ENCODE measurements around the gene RFX2.

The RFX2 gene

DNA sequence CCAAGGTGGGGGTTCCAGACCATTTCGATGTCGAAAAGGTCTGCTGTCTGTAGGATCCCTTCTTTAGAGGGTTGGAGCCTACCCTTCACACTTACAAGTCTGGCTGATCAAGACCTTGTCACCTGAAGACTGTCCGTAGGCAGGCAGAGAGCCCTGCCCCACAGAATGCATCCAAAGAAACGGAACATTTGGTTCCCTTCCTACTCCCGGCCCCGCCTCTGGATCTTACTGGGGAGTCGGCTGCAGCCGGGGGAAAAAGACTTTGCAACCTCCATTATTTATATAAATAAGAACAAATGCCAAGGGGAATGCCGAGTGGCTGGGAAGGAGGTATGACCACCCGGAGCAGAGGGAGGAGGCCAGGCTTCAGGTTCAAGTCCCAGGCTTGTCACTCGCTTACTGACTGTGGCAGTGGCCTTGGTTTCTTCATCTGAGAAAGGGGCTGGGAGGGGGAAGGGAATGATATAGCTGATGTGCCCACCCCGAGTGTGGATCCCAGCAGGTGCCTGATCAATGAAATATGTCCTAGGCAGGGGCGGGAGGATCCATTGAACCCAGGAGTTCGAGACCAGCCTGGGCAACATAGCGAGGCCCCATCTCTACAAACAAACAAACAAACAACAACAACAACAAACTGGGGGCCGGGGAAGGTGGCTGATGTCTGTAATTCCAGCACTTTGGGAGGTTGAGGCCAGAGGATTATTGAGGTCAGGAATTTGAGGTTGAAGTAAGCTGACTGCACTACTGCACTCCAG, 48.7 kb downstream of the RFX2 start:
- in situ Hi-C loops (cut with MboI; ENCODE audit: low sequenced_read_pairs) = no loop called here

DNA sequence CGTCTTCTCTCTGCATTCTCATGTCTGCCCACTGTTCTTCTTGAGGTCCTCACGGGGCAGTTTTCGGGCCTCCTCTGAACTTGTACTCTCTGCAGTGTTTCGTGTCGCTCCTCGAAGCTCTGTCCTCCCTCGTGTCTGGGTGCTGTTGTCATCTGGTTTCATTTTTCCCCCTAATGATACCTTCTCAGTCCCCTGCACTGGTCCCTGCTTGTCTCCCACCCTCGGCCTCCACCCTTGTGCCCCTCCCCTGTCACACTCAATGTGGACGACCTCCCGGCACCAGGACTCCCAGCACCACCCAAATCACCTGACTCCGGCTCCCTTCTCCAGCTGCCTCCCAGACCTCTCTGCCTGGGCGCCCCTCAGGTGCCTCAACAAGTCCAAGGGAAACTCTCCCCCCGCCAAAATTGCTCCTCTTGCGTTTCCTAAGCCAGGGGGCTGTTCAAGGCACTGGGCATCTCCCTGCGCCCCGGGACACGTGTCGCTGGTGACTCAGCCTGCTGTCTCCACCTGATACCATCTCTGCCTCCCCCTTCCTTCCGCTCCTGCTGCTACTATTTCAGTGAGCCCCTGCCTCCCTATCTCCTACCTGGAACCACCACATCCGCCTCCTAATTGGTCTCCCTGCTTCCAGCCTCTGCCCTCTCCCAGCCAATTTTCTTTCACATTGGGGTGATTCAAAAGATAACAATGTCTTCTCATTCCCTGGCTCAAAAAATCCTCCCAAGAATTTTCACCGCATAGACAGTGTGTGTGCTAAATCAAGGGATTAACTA, 49.5 kb downstream of the RFX2 start:
- in situ Hi-C loops (cut with MboI; ENCODE audit: low sequenced_read_pairs) = no loop called here

DNA sequence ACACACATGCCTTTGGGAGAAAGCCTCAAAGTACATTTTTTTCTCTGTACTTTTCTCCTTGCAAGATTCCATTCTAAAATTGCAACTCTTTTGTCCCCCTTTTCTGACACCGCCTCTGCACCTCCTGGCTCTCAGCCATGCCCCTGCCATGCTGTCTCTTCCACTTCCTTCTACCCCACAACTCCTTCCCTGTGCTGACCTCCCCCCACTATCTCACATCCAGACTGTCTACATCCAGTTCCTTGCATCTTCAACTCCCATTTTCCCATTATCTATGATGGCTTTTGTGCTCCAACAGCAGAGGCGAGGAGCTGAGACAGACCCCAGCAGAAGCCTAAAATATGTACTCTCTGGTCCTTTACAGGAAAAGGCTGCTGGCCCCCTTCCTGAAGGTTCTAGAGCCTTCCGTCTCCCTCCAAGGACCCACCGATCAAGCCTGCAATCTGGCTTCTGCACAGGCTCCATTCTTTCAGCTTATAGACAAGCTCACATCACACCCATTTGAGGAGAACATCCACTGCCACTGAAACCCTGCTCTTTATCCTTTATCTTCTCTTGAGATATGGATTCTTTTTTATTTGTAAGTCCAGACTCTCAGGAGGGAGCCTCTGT, 50.2 kb downstream of the RFX2 start:
- in situ Hi-C loops (cut with MboI; ENCODE audit: low sequenced_read_pairs) = no loop called here

GRCh38 chr19:6059396-6059947, 50.8 kb downstream of the RFX2 start:
- in situ Hi-C loops (cut with MboI; ENCODE audit: low sequenced_read_pairs) = no loop called here

- in situ Hi-C loops (cut with MboI; ENCODE audit: low sequenced_read_pairs) = no loop called here
Observed at GRCh38 chr19:6058518-6059201, 51.6 kb downstream of the RFX2 start.

DNA sequence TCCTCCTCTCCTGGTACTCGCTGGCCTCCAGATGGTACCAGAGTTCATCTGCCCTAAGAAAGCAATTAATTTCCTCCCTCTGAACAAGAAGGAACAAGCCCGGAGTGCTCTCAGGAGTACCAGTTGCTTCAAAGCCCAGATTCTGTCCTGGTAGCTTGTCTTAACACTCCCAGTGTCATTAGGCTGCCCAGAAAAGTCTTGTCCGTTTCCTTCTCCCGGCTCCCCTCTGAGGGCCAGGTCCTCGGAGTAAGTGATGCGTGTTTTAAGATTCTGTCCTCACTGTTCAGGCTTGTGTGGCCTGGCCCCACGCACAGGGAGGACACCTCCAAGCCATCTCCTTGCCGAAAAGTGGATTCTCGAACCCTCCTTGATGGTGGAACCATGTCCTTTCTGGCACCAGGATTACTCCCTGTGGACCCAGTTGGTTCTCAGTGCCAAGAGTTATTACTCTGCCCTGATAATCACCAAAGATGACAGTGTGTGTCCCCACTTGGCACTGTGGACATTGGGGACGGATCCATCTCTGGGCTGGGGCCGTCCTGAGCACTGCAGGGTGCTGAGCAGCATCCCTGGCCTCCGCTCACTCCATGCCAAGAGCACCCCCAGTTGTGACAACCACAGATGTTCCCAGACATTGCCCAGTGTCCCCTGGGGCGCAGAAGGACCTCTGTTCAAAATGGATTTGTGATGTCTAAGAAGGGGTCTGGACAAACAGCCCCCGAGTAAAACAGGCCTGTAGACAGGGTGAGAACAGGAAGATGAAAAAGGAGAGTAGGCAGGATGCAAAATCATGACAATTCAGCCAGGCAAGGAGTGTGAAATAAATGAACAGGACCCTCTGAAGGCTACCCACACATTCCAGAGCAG, 52.4 kb downstream of the RFX2 start:
- in situ Hi-C loops (cut with MboI; ENCODE audit: low sequenced_read_pairs) = no loop called here

- in situ Hi-C loops (cut with MboI; ENCODE audit: low sequenced_read_pairs) = no loop called here
Observed at GRCh38 chr19:6056801-6057650, 53.3 kb downstream of the RFX2 start.

- in situ Hi-C loops (cut with MboI; ENCODE audit: low sequenced_read_pairs) = no loop called here
Observed at GRCh38 chr19:6056282-6056741, 54.0 kb downstream of the RFX2 start.

- in situ Hi-C loops (cut with MboI; ENCODE audit: low sequenced_read_pairs) = no loop called here
Observed at GRCh38 chr19:6055013-6055795, 55.1 kb downstream of the RFX2 start.

GRCh38 chr19:6048793-6049405, 61.4 kb downstream of the RFX2 start:
- in situ Hi-C loops (cut with MboI; ENCODE audit: low sequenced_read_pairs) = no loop called here

- in situ Hi-C loops (cut with MboI; ENCODE audit: low sequenced_read_pairs) = no loop called here
Observed at GRCh38 chr19:6048348-6048747, 62.0 kb downstream of the RFX2 start.

- in situ Hi-C loops (cut with MboI; ENCODE audit: low sequenced_read_pairs) = no loop called here
Observed at GRCh38 chr19:6047741-6048251, 62.5 kb downstream of the RFX2 start.

DNA sequence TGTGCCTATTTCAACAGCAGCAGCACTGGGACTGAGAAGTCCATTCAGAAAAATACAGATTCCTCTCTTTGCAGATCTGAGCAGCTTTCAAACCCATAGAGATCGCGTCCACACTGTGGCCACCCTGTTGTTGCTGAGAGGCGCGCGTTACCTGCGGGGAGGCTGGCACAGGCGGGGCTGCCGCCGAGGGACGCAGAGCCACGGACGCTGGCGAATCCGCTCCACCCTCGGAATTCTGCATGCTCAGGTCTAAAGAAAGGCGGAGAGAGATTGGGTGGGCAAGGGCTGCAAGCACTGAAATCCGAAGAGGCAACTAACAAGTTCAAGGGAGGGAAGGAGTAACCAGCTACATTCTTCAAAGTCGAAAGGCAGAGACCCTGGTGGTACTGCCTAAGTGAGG, 63.0 kb downstream of the RFX2 start:
- in situ Hi-C loops (cut with MboI; ENCODE audit: low sequenced_read_pairs) = no loop called here

- in situ Hi-C loops (cut with MboI; ENCODE audit: low sequenced_read_pairs) = no loop called here
Observed at GRCh38 chr19:6045108-6045507, 65.2 kb downstream of the RFX2 start.

GRCh38 chr19:6044056-6044805, 66.1 kb downstream of the RFX2 start:
- in situ Hi-C loops (cut with MboI; ENCODE audit: low sequenced_read_pairs) = no loop called here

- in situ Hi-C loops (cut with MboI; ENCODE audit: low sequenced_read_pairs) = no loop called here
Observed at GRCh38 chr19:6042776-6043726, 67.2 kb downstream of the RFX2 start.
